ENCODE measurements around the gene SETD2.
"Not testable (repeated sequence)": the region's sequence is repeated elsewhere in the genome, so short reads cannot be mapped to it uniquely, and the experiment has no call there.

SETD2 gene

GRCh38 chr3:47145272-47145671 lies 18.6 kb downstream of the SETD2 start:
- DNase-seq (ENCODE audit: low spot score): no peak
- TF ChIP-seq, protein P1, sequence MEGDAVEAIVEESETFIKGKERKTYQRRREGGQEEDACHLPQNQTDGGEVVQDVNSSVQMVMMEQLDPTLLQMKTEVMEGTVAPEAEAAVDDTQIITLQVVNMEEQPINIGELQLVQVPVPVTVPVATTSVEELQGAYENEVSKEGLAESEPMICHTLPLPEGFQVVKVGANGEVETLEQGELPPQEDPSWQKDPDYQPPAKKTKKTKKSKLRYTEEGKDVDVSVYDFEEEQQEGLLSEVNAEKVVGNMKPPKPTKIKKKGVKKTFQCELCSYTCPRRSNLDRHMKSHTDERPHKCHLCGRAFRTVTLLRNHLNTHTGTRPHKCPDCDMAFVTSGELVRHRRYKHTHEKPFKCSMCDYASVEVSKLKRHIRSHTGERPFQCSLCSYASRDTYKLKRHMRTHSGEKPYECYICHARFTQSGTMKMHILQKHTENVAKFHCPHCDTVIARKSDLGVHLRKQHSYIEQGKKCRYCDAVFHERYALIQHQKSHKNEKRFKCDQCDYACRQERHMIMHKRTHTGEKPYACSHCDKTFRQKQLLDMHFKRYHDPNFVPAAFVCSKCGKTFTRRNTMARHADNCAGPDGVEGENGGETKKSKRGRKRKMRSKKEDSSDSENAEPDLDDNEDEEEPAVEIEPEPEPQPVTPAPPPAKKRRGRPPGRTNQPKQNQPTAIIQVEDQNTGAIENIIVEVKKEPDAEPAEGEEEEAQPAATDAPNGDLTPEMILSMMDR (IDR thresholded peaks at IDR 0.05; ENCODE audit: extremely low read depth, missing control alignments): no peak

- TF ChIP-seq, protein P1 (IDR thresholded peaks at IDR 0.05; ENCODE audit: extremely low read depth, missing control alignments): no peak
- no peak for DNase-seq (ENCODE audit: low spot score)
Measured at GRCh38 chr3:47143068-47143467, 20.8 kb downstream of the SETD2 start.

- DNase-seq (ENCODE audit: low spot score): not testable (repeated sequence)
Measured at GRCh38 chr3:47142536-47142935, 21.4 kb downstream of the SETD2 start.

GRCh38 chr3:47140973-47141461 lies 22.9 kb downstream of the SETD2 start:
- DNase-seq (ENCODE audit: low spot score): peak; percentile 82

DNA sequence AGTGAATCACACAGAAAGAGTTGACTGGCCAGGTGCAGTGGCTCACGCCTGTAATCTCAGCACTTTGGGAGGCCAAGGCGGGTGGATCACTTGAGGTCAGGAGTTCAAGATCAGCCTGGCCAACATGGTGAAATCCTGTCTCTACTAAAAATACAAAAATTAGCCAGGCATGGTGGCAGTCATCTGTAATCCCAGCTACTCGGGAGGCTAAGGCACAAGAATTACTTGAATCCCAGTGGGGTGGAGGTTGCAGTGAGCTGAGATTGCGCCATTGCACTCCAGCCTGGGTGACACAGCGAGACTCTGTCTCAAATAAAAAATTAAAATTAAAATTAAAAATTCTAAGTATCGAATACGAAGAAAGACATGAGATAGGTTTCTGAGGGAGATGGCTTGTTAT lies 23.4 kb downstream of the SETD2 start:
- DNase-seq (ENCODE audit: low spot score): not testable (repeated sequence)

DNA sequence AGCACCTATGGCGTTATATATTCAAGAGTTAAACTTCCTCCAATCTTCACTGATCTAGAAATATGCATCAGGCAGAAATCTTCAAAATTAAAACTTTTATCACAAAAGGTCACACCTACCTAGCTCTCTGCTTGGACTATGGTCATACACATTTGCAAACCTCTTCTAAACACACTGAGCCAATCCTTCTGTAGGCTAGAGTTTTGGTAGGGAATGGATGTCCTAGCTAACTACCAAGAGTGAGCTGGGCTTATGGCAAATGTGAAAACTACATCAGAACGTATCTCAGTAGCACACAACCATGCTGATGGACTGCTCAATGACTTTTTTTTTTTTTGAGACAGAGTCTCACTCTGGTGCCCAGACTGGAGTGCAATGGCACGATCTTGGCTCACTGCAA lies 29.6 kb downstream of the SETD2 start:
- no peak for DNase-seq (ENCODE audit: low spot score)
- TF ChIP-seq, protein P1 (IDR thresholded peaks at IDR 0.05; ENCODE audit: extremely low read depth, missing control alignments): no peak

DNA sequence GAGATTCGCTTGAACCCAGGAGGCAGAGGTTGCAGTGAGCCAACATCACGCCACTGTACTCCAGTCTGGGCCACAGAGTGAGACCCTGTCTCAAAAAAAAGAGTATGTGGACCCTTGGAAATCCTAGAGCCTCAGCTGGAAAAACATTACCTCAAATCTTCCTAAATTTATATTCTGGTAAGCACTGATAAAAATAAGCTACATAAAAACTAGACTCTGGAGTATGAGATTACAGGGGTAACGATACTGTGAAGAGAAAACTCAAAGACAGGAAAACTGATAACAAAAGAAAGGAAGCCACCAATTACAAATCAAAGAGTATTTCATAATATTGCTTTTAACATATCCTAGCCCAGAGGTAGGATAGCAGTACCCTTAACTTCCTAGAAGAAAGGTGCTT lies 30.3 kb downstream of the SETD2 start:
- TF ChIP-seq, protein P1 (IDR thresholded peaks at IDR 0.05; ENCODE audit: extremely low read depth, missing control alignments): no peak
- DNase-seq (ENCODE audit: low spot score): no peak

GRCh38 chr3:47130557-47130956 lies 33.4 kb downstream of the SETD2 start:
- TF ChIP-seq, protein P1 (IDR thresholded peaks at IDR 0.05; ENCODE audit: extremely low read depth, missing control alignments): no peak
- DNase-seq (ENCODE audit: low spot score): no peak

DNA sequence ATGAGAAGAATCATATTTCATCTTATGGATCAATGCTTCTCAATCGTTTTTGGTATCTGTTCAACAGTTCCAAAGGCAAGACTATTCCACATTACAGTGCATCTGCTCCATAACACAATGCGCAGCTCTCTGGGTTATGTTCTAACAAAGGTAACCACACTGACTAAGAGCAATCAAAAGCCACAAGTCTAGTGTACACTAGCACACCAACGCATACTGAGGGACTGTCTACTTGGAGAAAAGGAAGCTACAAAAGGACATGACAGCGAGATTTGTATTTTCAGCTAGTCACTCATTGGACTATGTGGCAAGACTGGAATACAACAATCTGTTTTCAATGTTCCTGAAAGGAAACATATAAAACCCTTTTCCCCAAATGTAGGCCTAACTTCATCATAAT lies 35.8 kb downstream of the SETD2 start:
- TF ChIP-seq, protein P1 (IDR thresholded peaks at IDR 0.05; ENCODE audit: extremely low read depth, missing control alignments): no peak
- no peak for DNase-seq (ENCODE audit: low spot score)
